ENCODE measurements around the gene TMOD4.

The TMOD4 gene

GRCh38 chr1:151199873-151200581, 24.2 kb upstream of the TMOD4 start:
- no peak for TF ChIP-seq CTCF (conservative IDR thresholded peaks at IDR 0.05)
- peak overlapping the region; percentile 93 for H3K27ac ChIP-seq

- no peak for TF ChIP-seq CTCF (conservative IDR thresholded peaks at IDR 0.05)
- H3K27ac ChIP-seq, result peak within 1 kb of the TSS; percentile 93
These were observed 22.7 kb upstream of the TMOD4 start, which contains the start of gene PIP5K1A for GRCh38 chr1:151198254-151199127. Gene PIP5K1A (plus strand): TSS chr1:151198552. CDS start chr1:151198997, 445 bp downstream.

- H3K27ac ChIP-seq, result peak overlapping the region; percentile 93
- TF ChIP-seq CTCF (conservative IDR thresholded peaks at IDR 0.05), result no peak
These were observed 22.1 kb upstream of the TMOD4 start for GRCh38 chr1:151197863-151198253.

- peak overlapping the region; percentile 66 for H3K27ac ChIP-seq
- peak; percentile 82 for TF ChIP-seq CTCF (conservative IDR thresholded peaks at IDR 0.05)
These were observed 20.6 kb upstream of the TMOD4 start for GRCh38 chr1:151196292-151196800.

- H3K27ac ChIP-seq, result peak overlapping the region; percentile 66; the same call in 1 of the 2 replicates
These were observed 19.3 kb upstream of the TMOD4 start for GRCh38 chr1:151194894-151195594.

- no peak overlapping the region for H3K27ac ChIP-seq
- TF ChIP-seq CTCF (conservative IDR thresholded peaks at IDR 0.05), result no peak
These were observed 18.1 kb upstream of the TMOD4 start for GRCh38 chr1:151193856-151194255.

- no peak overlapping the region for H3K27ac ChIP-seq
- no peak for TF ChIP-seq CTCF (conservative IDR thresholded peaks at IDR 0.05)
These were observed 17.5 kb upstream of the TMOD4 start for GRCh38 chr1:151193304-151193703.

Measured in VCaP (cell line).